Effector memory CD8-positive, alpha-beta T cell (primary cell): ENCODE results near the gene NBPF1.
"Not testable (repeated sequence)": the region's sequence is repeated elsewhere in the genome, so short reads cannot be mapped to it uniquely, and the experiment has no call there.

Experiments used
- ATAC-seq: fragments of 150-1000 bp; cut with Tn5 transposase; replicated peaks from 2 replicates; pipeline ENCODE4 v1.10.0; 2021; ENCODE audit warnings: mild to moderate bottlenecking, moderate library complexity
- DNase-seq, 3 experiments: peaks; one replicate each; pipeline ENCODE4 v3.0.0; 2021
- H3K27ac Mint-ChIP-seq, 2 donors: one replicate each; pipeline ENCODE4 v1.8.0; 2022; ENCODE audit warnings: mild to moderate bottlenecking in 2 of 2, mixed read lengths in 2 of 2, moderate library complexity in 2 of 2
- H3K27me3 Mint-ChIP-seq, 2 donors: one replicate each; pipeline ENCODE4 v1.8.0; 2022; ENCODE audit warnings: mixed read lengths in 2 of 2
- H3K36me3 Mint-ChIP-seq: one replicate; pipeline ENCODE4 v1.8.0; 2022; ENCODE audit warnings: mild to moderate bottlenecking, moderate library complexity, mixed read lengths; ENCODE audit not compliant: insufficient read depth
- H3K4me1 Mint-ChIP-seq, 2 donors: one replicate each; pipeline ENCODE4 v1.8.0; 2022; ENCODE audit warnings: low read depth in 2 of 2, mixed read lengths in 2 of 2
- H3K4me3 Mint-ChIP-seq, 2 donors: one replicate each; pipeline ENCODE4 v1.8.0; 2022; ENCODE audit warnings: mild to moderate bottlenecking in 2 of 2, mixed read lengths in 2 of 2, moderate library complexity in 2 of 2
- H3K9me3 Mint-ChIP-seq, 2 donors: one replicate each; pipeline ENCODE4 v1.8.0; 2022; ENCODE audit warnings: mixed read lengths in 2 of 2
- total RNA-seq, 9 experiments: gene quantifications; one replicate each; lab custom pipeline; 2026; lab: John Stamatoyannopoulos, UW

The NBPF1 gene
- 6.8 to 31.3 (median 12.1) reads per million in 9 experiments for total RNA-seq

- Mint-ChIP-seq H3K4me1 (no peaks in the 10 kb centered on the region), H3K27ac (no peak within 1 kb of the TSS), H3K27me3 (no peaks in the 10 kb centered on the region), H3K4me3 (no peak within 1 kb of the TSS), H3K36me3 (no peaks in the 10 kb centered on the region), H3K9me3 (no peaks in the 10 kb centered on the region)
- DNase-seq: peak; percentile 68 to 76 (median 76)
- peak; percentile 87 for ATAC-seq
Measured at GRCh38 chr1:16613185-16614147, at the start of gene NBPF1. Gene NBPF1, minus strand, starts transcription at chr1:16613564.

GRCh38 chr1:16658234-16658633 lies 44.9 kb upstream of the NBPF1 start:
- H3K4me1 Mint-ChIP-seq, H3K4me3 Mint-ChIP-seq, H3K27ac Mint-ChIP-seq, H3K27me3 Mint-ChIP-seq, H3K36me3 Mint-ChIP-seq, ATAC-seq, DNase-seq, H3K9me3 Mint-ChIP-seq: not testable (repeated sequence)

- not testable (repeated sequence) for H3K4me3 Mint-ChIP-seq, H3K36me3 Mint-ChIP-seq, H3K27me3 Mint-ChIP-seq, ATAC-seq, H3K9me3 Mint-ChIP-seq, DNase-seq, H3K4me1 Mint-ChIP-seq, H3K27ac Mint-ChIP-seq
Measured at GRCh38 chr1:16656981-16657683, 43.8 kb upstream of the NBPF1 start.

GRCh38 chr1:16656574-16656973 lies 43.2 kb upstream of the NBPF1 start:
- not testable (repeated sequence) for DNase-seq, H3K27ac Mint-ChIP-seq, H3K4me3 Mint-ChIP-seq, H3K36me3 Mint-ChIP-seq, H3K4me1 Mint-ChIP-seq, H3K9me3 Mint-ChIP-seq, H3K27me3 Mint-ChIP-seq
- peak; percentile 76 for ATAC-seq

GRCh38 chr1:16651560-16651959 lies 38.2 kb upstream of the NBPF1 start:
- not testable (repeated sequence) for H3K4me1 Mint-ChIP-seq, H3K27me3 Mint-ChIP-seq, ATAC-seq, H3K4me3 Mint-ChIP-seq, H3K9me3 Mint-ChIP-seq, H3K36me3 Mint-ChIP-seq, DNase-seq, H3K27ac Mint-ChIP-seq

- not testable (repeated sequence) for H3K36me3 Mint-ChIP-seq, ATAC-seq, H3K9me3 Mint-ChIP-seq, H3K4me1 Mint-ChIP-seq, H3K27ac Mint-ChIP-seq, DNase-seq, H3K27me3 Mint-ChIP-seq, H3K4me3 Mint-ChIP-seq
Measured at GRCh38 chr1:16649960-16650359, 36.6 kb upstream of the NBPF1 start.

- ATAC-seq, H3K27me3 Mint-ChIP-seq, H3K4me3 Mint-ChIP-seq, H3K36me3 Mint-ChIP-seq, H3K9me3 Mint-ChIP-seq, H3K27ac Mint-ChIP-seq, H3K4me1 Mint-ChIP-seq, DNase-seq: not testable (repeated sequence)
Measured at GRCh38 chr1:16649390-16649789, 36.0 kb upstream of the NBPF1 start.

GRCh38 chr1:16648756-16649155 lies 35.4 kb upstream of the NBPF1 start:
- not testable (repeated sequence) for H3K27me3 Mint-ChIP-seq, H3K9me3 Mint-ChIP-seq, H3K4me1 Mint-ChIP-seq, H3K27ac Mint-ChIP-seq, DNase-seq, ATAC-seq, H3K36me3 Mint-ChIP-seq
- peak overlapping the region in 1 of 2 donors; percentile 14 for H3K4me3 Mint-ChIP-seq

- not testable (repeated sequence) for H3K27me3 Mint-ChIP-seq, H3K36me3 Mint-ChIP-seq, DNase-seq, H3K9me3 Mint-ChIP-seq, ATAC-seq, H3K4me1 Mint-ChIP-seq, H3K27ac Mint-ChIP-seq
- H3K4me3 Mint-ChIP-seq: peak overlapping the region in 1 of 2 donors; percentile 14
Measured at GRCh38 chr1:16648250-16648649, 34.9 kb upstream of the NBPF1 start.

- peak; percentile 10 for ATAC-seq
- H3K4me1 Mint-ChIP-seq, H3K27me3 Mint-ChIP-seq, H3K9me3 Mint-ChIP-seq, H3K36me3 Mint-ChIP-seq, H3K27ac Mint-ChIP-seq: not testable (repeated sequence)
- H3K4me3 Mint-ChIP-seq: peak overlapping the region; percentile 25 to 49
- DNase-seq: peak in 1 of 3 experiments; percentile 2
Measured at GRCh38 chr1:16647179-16648176, 34.1 kb upstream of the NBPF1 start.

- not testable (repeated sequence) for H3K27ac Mint-ChIP-seq, DNase-seq, H3K4me1 Mint-ChIP-seq, H3K36me3 Mint-ChIP-seq, ATAC-seq, H3K27me3 Mint-ChIP-seq, H3K9me3 Mint-ChIP-seq
- H3K4me3 Mint-ChIP-seq: peak overlapping the region in 1 of 2 donors; percentile 36
Measured at GRCh38 chr1:16646716-16647115, 33.4 kb upstream of the NBPF1 start.

- H3K9me3 Mint-ChIP-seq, H3K27me3 Mint-ChIP-seq, H3K4me1 Mint-ChIP-seq, DNase-seq, H3K36me3 Mint-ChIP-seq, ATAC-seq, H3K27ac Mint-ChIP-seq: not testable (repeated sequence)
- H3K4me3 Mint-ChIP-seq: peak overlapping the region in 1 of 2 donors; percentile 36
Measured at GRCh38 chr1:16646061-16646664, 32.8 kb upstream of the NBPF1 start.
